IPS-18c (cell line): ENCODE results near the gene FRK.
"Not testable (repeated sequence)": the region's sequence is repeated elsewhere in the genome, so short reads cannot be mapped to it uniquely, and the experiment has no call there.

Experiments
- H3K4me3 ChIP-seq: 2 replicates; pipeline ENCODE4 v1.7.0; 2013; ENCODE audit warnings: low read depth, mild to moderate bottlenecking, low read length, moderate library complexity; ENCODE audit not compliant: insufficient read depth
- H3K9me3 ChIP-seq: one replicate; pipeline ENCODE4 v1.6.1; 2013; ENCODE audit warnings: mild to moderate bottlenecking, low read length, moderate library complexity; ENCODE audit not compliant: control insufficient read depth, insufficient read depth

Gene FRK

DNA sequence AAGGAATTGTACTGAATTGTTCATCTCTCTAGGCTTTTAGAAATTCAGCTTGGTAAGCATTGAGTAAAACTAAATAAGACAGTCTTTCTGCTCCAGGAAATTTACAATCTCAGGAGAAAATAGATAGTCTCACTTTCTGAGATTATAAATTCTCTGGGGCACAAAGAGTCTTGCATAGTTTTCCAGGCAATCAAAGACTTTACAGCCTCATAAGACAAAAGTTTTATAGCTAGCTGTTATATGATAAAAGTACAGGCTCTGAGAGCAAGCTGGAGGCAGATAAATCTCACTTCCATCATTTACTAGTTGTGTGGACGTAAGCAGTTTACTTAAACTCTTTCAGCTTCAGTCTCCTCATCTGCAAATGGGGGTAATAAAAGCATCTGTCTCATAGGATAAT, 11.4 kb downstream of the FRK start:
- Histone ChIP-seq H3K4me3 (no peak overlapping the region), H3K9me3 (no peaks in the 10 kb centered on the region)

DNA sequence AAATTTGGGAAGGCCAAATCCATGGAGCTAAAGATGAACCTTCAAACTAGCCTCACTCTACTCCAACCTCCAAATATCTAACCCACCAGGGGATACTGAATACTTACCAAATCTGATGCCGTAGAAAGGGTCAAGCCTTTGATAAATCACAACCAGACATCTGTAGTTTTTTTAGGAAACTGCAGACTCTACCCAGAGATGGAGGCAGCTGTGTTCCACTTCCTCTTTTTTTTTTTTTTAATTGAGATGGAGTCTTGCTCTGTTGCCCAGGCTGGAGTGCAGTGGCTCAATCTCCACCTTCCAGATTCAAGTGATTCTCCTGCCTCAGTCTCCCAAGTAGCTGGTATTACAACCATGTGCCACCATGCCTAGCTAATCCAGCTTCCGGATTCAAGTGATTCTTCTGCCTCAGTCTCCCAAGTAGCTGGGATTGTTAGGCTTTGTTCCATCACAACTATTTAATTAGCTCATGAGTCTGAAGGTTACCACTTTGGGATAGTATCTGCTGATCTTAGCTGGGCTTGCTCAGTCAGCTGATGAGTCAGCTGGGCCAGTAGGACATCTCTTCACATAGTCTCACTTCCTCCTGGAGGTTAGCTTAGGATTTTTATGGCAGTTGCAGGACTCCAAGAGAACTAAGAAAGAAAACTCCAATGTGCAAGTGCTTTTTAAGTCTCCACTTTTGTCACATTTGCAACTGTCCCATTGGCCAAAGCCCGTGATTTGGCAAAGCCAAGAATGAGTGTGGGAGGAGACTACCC, 13.3 kb downstream of the FRK start:
- Histone ChIP-seq H3K4me3 (no peak overlapping the region), H3K9me3 (no peaks in the 10 kb centered on the region)

- H3K4me3 ChIP-seq = no peak overlapping the region
- no peaks in the 10 kb centered on the region for H3K9me3 ChIP-seq
Observed at GRCh38 chr6:116046737-116047136, 14.0 kb downstream of the FRK start.

GRCh38 chr6:116046272-116046671, 14.4 kb downstream of the FRK start:
- H3K4me3 ChIP-seq, H3K9me3 ChIP-seq: not testable (repeated sequence)

DNA sequence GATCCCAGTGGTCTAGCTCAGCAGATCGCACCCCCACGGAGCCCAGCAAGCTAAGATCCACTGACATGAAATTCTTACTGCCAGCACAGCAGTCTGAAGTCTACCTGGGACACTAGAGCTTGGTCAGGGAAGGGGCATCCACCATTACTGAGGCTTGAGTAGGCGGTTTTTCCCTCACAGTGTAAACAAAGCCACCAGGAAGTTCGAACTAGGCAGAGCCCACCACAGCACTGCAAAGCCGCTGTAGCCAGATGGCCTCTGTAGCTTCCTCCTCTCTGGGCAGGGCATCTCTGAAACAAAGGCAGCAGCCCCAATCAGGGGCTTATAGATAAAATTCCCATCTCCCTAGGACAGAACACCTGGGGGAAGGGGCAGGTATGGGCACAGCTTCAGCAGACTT, 18.8 kb downstream of the FRK start:
- no peaks in the 10 kb centered on the region for H3K9me3 ChIP-seq
- H3K4me3 ChIP-seq = no peak overlapping the region

DNA sequence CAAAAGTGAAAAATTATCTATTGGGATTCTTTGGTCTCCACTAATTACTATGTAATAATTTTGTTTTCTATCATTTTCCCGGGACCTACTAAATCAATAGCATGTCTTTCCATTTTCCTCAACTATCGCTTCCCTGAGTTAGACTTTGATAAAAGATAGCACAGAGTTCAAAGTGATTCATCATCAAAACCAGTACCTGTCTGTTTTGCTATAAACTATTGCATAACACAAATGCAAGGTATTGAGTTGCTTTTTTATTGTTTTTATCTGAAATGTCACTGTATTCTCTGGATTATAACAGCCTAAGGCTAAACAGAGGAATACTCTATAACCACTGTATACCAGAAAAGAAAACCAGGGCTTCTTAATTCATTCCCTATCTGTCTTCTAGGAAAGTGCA, 19.7 kb downstream of the FRK start:
- no peak overlapping the region for H3K4me3 ChIP-seq
- no peaks in the 10 kb centered on the region for H3K9me3 ChIP-seq

DNA sequence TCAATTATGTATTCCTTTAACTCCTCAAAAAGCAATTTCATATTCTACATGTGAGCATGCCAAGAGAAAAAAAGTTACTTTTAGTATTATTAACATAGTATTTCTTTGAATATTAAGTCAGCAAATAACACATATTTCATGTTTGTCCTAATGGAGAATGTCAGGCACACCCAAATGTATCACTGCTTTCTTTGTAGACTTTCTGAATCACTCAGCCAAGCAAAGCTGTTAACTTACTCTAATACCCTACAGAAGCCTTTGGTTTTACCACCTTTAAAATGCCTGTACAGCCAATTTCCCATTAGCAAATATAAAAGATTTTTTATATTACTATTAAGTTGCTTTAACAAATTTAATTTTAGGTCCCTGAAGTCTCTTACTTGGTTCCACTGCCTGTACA, 23.8 kb downstream of the FRK start:
- Histone ChIP-seq H3K4me3 (no peak overlapping the region), H3K9me3 (no peaks in the 10 kb centered on the region)

DNA sequence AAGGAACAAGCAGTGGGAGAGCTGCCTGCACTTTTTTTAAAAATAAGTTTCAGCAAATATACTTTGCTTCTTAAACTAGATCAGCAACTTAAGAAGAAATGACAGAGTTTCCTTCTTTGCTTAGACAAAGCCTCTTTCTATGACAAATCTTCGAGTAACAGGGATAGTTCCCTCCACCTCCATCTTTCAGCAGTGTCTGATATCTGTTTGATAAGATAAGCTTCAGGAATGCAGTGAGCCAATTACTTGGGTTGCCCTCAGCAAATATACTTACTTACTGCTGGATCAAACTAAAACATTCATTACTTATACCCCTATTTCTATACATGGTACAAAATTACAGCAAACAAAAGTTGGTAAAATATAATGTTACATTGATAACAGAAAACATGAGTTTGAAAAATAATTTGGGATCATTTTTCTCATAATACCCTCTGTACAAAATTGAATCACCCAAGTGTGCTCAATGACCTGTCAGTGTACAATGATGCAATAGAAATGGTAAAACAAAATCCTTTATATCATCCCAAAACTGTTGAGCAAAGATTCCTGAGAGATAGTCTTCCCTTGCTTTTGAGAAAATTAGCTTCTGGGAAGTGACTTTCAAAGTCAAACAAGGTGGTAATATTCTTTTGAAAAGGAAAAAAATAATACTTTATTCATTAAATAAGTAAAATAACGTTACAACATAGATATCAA, 24.5 kb downstream of the FRK start:
- no peaks in the 10 kb centered on the region for H3K9me3 ChIP-seq
- H3K4me3 ChIP-seq = no peak overlapping the region

DNA sequence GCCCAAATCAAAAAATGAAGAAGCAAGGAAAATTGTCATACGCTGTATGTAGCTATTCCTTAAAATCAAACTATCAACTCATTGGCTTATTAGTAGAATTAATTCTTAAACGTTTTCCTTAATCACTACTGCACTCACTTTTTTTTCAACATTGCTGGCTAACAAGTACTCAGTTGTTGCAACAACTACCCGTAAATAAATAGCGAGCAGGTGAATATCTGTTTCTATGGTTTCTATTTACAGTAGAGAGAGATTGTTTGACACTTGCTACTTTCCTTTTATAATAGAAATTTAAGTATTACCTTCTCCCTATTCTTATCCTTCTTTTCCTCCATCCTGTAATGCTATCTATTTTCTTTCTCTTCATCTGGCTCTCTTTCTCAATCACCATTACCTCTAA, 25.1 kb downstream of the FRK start:
- no peaks in the 10 kb centered on the region for H3K9me3 ChIP-seq
- H3K4me3 ChIP-seq = no peak overlapping the region

DNA sequence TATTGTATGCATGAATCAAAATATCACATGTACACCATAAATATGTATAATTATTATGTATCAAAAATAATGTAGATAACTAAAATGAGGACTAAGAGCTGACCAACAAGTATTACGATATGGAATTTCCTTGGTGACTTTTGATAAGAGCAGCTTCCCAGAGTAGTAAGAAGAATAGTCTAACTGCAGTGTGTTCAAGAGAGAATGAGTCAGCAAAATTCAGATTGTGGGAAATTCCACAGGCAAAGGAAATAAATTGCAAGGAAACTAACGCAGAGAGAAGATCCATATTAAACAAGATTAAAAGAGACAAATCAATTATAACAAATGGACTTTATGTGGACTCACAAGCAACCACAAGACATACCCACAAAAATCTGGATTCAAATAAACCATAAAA, 26.4 kb downstream of the FRK start:
- no peak overlapping the region for H3K4me3 ChIP-seq
- H3K9me3 ChIP-seq = no peaks in the 10 kb centered on the region

- no peaks in the 10 kb centered on the region for H3K9me3 ChIP-seq
Observed at GRCh38 chr6:116033687-116034303, 26.9 kb downstream of the FRK start.

DNA sequence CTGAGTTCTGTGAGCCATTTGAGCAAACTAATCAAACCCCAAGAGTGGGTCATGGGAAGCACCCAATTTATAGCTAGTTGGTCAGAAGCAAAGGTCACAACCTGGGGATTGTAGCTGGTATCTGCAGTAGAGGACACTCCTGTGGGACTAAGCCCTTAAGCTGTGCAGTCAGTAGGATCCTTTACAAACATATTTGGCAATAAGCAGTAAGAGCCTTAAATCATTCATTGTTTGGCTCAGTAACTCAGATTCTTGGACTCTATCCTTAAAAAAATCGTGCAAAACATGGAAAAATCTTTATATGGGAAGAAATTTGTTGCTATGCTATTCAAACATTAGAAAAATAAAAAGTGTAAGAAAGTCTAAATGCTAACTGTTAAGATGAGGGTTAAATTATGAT, 29.9 kb downstream of the FRK start:
- no peak overlapping the region for H3K4me3 ChIP-seq
- H3K9me3 ChIP-seq = no peaks in the 10 kb centered on the region

More at GRCh38 chr6:116033687-116034303, 26.9 kb downstream of the FRK start:
- no peak overlapping the region for H3K4me3 ChIP-seq

GRCh38 chr6:116029535-116029934, 31.2 kb downstream of the FRK start:
- H3K4me3 ChIP-seq = no peak overlapping the region
- no peaks in the 10 kb centered on the region for H3K9me3 ChIP-seq

DNA sequence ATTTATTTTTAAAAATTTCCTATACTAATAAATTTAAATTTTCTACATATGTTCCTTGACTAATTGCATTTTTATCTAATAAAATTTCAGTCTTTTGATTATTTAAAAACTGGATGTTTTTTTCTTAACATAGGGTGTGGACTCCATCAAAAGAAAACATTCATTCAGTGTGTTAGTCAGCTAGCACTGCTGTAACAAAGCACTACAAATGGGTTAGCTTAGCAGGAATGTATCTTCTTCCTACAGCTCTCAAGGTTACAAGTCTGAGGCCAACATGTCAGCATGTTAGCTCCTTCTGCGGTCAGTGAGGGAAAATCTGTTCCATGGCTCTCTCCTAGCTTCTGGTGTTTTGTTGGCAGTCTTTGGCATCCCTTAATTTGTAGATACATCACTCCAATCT, 32.5 kb downstream of the FRK start:
- Histone ChIP-seq H3K4me3 (no peak overlapping the region), H3K9me3 (no peaks in the 10 kb centered on the region)

GRCh38 chr6:116027801-116028200, 32.9 kb downstream of the FRK start:
- no peaks in the 10 kb centered on the region for H3K9me3 ChIP-seq
- H3K4me3 ChIP-seq = no peak overlapping the region

GRCh38 chr6:116025405-116025804, 35.3 kb downstream of the FRK start:
- H3K4me3 ChIP-seq = no peak overlapping the region
- H3K9me3 ChIP-seq = no peaks in the 10 kb centered on the region

DNA sequence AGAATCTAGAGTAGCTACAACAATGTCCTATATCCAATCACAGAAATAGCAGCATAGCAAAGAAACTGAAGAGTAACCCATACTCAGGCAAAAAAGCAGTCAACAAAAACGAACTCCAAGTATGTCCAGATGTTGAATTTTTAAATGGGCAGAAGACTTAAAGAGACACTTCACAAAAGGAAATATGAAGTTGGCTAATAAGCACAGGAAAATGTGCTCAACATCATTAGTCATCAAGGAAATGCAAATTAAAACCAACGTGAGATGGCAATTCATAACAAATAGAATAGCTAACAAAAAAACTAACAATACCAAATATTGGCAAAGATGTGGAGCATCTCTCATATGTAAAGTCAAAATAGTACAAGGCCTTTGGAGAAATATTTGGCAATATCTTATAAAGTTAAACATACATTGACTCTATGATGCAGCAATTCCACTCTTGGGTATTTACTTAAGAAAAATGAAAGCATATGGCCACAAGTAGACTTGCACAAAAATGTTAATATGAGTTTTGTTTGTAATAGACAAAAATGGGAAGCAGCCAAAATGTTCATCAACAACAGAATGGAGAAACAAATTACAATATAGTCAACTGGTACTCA, 37.7 kb downstream of the FRK start:
- Histone ChIP-seq H3K9me3 (no peaks in the 10 kb centered on the region), H3K4me3 (no peak overlapping the region)

- Histone ChIP-seq H3K4me3 (no peak overlapping the region), H3K9me3 (no peaks in the 10 kb centered on the region)
Observed at GRCh38 chr6:116020738-116021137, 40.0 kb downstream of the FRK start.
